A204.1 (cell line): Measurements from ENCODE around the gene SELENOO.

Experiments
- FAIRE-seq: peaks from 2 replicates; lab custom pipeline; 2012; peaks lifted over from hg19 to GRCh38; lab: Jason Lieb, UNC

SELENOO gene

DNA sequence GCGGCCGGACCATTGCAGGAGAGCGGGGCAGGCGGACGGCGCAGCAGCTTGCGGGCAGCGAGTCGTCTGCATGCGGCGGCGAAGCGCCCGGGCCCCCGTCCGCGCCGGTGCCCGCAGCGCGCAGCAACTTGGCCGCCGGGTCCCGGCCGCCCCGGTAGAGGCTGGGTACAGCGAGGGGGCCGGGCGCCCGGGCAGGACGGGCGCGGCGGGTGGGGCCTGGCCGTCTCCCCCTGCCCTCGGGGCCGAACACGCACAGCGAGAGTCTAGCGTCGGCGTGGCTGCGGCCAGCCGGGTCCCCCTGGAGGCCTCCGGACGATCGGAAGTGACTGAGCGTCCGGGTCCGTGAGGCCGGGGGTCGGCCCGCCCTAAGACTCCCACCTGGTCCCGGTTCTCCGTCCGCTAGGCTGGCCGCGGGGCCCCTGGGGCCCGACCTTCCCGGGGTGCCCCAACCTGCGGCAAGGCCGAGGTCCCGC, 15.9 kb upstream of the SELENOO start:
- no peak for FAIRE-seq

DNA sequence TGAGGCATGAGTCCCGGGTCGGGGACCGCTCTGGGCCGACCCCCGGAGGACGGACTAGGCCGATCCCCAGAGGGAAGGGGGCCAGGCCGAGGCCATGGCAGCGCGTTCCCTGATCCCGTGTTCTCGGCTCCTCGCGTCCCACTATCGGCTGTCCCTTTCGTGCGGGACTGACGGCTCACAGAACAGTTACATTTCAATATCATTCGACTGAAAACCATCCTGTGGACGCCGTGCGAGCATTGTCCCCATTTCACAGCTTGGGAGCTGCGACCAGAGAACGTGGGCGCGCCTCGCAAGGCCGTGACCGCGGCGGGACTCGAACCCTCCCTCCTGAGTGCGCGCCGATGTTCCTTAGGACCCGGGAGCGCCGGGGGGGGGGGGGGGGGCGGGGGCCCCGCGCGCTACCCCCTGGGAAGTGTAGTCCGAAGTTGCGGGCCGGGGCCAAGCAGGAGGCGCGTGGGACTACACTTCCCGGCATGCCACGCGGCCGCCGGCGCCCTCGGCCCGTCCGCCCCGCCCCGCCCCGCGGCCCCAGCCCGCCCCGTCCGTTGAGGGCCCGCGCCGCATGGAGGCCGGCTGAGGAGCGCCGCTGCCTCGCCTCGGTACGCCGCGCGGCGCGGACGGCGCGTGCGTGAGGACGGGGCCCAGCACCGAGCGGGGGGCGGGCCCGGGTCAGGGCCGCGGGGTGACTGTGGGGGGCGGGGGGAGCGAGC, 15.3 kb upstream of the SELENOO start, which contains the start of gene TRABD:
TRABD (plus strand) TSS at position 539 of the 713 bp plus-strand sequence. CDS start 7,148 bp downstream, outside the sequence.
- no peak for FAIRE-seq

DNA sequence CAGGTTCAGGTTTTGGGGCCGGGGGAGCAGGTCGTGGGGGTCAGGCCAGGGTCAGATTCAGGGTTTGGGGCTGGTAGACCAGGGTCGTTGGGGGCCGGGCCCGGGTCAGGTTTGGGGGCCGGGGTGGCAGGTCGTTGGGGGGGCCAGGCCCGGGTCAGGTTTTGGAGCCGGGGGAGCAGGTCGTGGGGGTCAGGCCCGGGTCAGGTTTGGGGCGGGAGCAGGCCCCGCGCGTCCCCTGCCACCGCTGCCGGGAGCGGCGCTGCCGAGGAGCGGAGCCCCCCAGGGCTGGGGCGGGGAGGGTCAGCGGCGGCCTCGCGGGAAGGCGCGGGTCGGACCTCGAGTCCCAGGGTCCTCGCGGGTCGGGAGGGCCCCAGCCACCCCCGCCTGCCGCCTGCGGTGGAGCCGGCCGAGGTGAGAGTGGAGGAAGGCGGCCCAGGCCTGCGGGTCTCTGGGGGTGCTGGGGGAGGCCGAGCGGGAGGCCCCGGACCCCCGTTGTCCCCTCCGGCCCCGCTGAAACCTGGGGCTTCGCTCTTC, 14.6 kb upstream of the SELENOO start:
- no peak for FAIRE-seq

- no peak for FAIRE-seq
Observed at GRCh38 chr22:50186761-50187523, 13.9 kb upstream of the SELENOO start.

GRCh38 chr22:50188356-50188755, 12.5 kb upstream of the SELENOO start:
- FAIRE-seq = no peak

DNA sequence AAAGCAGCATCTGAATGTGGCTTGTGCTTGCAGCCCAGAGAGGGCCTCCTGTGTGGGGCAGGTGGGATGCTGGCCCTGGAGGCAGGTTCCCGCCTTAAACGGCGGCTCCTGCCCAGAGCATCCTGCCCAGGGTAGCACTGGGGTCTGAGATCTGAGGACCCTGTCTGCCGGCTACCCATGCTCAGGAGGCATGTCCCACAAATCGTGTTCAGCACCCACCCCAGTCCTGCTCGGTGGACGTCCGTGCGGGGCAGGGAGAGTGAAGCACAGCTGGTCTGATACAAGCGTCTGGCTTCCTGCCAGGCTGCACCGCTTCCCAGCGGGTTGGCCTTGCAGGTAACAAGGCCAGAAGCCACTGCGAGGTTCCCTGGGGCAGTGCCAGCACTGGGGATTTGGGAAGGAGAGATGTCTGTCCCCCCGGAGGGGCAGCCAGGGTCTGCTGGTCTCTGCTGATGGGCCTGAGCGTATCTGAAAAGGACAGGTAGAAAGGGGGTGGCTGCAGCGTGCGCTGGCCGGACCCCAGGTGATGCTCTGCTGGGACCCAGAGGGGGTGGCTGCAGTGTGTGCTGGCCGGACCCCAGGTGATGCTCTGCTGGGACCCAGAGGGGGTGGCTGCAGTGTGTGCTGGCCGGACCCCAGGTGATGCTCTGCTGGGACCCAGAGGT, 11.5 kb upstream of the SELENOO start:
- FAIRE-seq = no peak

GRCh38 chr22:50189849-50190181, 11.0 kb upstream of the SELENOO start:
- FAIRE-seq = no peak

DNA sequence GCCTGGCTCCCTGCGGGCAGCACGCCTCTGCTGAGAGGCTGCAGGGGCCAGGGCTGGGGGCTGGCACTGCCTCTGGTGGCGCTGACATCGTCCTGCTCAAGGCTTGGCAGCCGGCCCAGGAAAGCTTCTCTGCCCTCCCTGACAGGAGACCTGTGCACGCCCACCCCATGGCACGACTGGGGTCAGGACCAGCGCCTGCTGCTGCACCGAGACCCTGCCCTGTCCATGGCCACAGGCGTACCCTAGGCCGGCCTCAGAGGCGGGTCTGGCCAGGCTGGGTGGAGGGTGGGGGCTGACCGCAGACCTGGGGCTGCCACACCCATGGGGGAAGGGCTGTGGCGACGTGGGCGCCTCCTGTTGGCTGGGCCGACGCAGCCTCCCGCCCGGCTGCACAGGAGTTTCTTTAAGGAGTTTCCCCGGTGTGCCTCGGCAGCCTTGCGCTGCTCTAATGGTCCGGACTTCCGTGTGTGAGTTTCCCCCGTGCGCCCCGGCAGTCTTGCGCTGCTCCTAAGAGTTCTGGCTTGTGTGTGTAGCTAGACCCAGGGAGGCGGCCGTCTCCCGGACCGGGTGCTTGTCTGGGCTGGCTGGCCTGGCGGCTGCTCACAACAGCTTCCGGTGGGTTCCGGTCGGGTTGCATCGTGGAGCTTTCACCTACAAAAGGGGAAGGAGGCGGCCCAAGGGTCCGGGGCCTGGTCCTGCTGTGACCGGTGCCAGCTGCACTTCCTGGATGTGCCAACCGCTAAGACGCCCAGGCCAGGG, 10.4 kb upstream of the SELENOO start:
- no peak for FAIRE-seq

DNA sequence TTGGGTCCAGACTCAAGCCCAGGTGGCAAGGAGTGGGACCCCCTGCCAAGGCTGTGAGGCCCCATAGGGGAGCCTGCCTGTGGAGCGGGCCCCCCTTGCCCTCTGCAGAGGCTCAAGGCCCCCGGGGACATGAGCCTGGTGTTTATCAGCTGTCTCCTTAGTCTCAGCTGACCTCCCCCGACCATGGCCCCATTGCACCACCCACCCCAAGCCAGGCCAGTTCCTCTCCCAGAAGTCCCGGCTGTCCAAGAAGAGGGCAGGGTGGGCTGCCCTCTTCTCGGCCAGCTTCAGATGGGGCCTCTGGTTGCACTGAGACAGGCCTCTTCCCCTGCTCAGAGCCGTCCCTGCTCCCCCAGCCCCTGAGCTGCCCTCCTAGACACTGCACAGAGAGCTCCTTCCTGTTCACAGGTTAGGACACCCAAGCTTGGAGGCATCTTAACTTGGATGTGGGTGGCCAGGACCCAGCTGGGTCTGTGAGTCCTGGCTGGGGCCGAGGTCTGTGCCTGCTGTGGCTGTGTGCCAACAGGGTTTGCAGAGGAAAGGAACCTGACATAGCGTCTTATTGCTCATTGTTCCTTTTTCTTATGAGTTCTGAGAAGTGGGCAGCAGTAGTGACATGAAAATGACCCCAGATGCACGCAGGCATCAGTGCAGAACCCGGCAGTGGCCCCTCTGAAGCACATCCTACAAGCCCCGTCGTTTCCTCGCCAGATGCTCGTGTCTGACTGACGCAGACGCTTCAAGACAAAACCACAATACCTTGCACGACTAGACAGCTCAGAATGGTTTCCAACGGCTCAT, 9.7 kb upstream of the SELENOO start:
- FAIRE-seq = no peak

DNA sequence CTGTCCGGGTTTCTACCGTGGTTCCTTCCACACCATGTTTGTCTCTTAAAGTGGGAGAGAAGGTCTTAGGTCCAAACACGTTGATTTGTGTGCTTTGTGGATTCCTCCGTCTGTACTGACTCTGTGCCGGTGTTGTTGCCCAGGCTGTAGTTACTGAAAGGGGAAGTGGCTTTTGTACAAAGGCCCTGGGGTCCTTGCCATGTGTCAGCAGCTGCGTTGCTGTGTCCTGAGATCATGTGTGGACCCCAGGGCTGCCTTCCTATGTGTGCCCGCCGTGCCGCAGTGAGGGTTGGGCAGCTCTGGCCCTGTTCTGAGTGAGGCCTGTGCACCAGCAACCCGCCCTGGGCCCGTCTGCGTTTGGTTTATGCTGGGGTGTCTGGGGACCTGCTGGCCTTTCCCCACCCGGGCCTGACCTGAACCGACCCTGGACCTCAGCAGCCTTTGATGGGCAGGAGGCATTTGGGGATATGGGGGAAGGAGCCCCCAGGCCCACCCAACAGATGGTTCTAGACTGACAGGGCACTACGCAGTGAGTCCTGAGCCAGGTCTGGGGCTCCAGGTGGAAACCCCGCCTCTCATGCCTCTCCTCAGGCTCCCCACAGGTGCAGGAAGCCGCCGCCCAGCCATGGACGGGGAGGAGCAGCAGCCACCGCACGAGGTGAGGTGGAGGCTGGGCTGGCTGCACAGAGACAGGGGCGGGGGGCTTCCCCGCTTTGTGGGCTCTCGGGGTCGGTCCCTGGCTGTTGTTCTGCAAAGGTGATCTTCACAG, 8.2 kb upstream of the SELENOO start:
- FAIRE-seq = no peak

DNA sequence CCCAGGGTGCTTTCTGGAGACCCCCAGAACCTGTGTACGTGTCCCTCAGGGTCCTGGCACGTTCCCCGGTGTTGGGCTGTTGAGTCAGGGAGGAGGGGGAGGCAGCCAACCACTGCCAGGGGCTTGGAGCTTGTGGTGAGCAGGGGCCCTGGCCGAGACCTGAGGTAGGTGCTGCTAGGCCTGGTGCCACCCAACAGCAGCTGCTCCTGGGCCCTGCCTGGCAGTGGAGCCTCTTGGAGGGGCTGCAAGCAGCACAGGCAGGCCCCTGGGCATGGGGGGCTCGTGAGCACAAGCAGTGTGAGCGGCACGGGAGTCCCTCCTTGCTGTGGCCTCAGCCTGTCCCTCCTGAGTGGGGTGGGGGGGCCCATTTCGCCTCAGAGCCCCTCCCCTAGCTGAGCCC, 7.2 kb upstream of the SELENOO start:
- FAIRE-seq = no peak

GRCh38 chr22:50194037-50194805, 6.6 kb upstream of the SELENOO start:
- FAIRE-seq = no peak

- no peak for FAIRE-seq
Observed at GRCh38 chr22:50196256-50196655, 4.6 kb upstream of the SELENOO start.

DNA sequence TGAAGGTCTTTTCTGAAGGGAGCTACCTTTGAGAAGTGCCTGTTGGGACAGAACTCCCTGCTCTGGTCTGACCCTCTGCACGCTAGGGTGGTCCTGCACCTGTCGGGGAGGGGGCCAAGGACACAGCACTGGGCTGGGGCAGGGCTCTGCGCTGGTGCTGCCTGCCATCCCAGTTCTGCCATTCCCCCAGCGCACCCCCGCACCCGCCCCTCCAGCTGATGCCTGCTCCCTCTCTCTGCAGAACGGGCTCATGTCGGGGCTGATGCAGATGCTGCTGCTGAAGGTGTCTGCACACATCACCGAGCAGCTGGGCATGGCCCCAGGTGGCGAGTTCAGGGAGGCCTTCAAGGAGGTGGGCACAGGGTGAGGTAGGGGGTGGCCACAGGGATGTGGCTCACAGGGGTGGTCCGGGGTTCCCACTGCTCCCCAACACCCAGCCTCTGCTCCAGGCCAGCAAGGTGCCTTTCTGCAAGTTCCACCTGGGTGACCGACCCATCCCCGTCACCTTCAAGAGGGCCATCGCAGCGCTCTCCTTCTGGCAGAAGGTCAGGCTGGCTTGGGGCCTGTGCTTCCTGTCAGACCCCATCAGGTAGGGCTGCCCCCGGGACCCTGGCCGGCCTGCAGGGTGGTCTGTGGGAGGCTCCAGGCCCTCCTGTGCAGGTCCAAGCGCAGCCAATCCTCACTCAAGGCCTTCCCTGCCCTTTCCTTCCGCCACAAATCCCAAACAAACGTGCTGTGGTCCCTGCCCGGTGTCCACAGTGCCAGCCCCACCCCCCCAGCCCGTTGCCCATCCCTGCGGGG, 3.6 kb upstream of the SELENOO start:
- FAIRE-seq = no peak

GRCh38 chr22:50197856-50198623, 2.8 kb upstream of the SELENOO start:
- FAIRE-seq = no peak

DNA sequence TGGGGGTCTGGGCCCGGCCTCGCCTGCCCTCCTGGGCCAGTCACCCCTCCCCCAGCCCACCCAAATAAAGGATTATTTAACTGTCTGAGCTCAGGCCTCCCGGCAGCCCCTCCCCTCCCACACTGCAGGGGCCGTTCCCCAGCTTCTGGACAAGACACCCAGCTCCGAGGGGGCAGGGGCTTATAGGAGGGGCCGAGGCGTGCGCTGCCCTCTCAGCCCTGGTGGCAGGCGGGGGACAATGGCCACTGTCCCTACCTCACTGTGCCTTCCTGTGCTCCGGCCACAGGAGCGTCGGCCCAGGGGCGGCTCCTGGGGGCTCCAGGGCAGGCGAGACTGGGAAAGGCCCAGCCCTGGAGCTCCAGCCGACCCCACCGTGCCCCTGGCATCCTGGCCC, 2.2 kb upstream of the SELENOO start:
- no peak for FAIRE-seq

DNA sequence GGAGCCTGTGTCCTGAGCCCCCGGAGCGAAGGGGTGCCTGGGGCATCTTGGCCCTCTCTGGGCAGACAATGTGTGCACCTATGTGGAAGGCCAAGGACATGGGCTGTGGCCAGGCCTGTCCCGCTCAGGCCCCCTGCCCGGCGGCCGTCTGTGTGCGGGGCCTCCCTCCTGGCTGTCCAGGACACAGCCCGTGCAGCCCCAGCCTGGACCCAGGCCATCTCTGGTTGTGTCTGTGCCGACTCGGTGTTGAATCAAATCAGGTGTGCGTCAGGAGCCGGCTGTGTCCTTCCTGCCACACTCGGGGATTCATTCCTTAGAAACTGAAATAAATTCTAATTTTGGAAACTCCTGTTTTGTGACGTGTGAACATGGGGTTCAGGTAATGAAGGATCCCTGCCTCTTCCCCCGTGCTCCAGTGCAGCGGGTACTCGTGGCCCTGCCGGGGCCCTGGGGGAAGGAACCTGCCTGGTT, 1.5 kb upstream of the SELENOO start:
- FAIRE-seq = no peak
